GM12878 (cell line): ENCODE results near the gene SULF2. TPM values are rescaled to one million over a fixed set of nuclear protein-coding genes. Genes with fewer than 3 reads are reported as not detected.

Experiments
- BHLHE40 ChIP-seq, 2 experiments: fragments of 450-650 bp in 1 of 2; IDR thresholded peaks; 2 replicates each; pipeline ENCODE4 v1.6.1; 2011 to 2017; ENCODE audit warnings: low read depth in 2 of 2, borderline replicate concordance in 1 of 2, improper control_type of control experiment in 1 of 2, low read length in 1 of 2, mild to moderate bottlenecking in 1 of 2
- CHD4 ChIP-seq: fragments of 200-600 bp; sonication (generic); IDR thresholded peaks from 2 replicates; pipeline ENCODE4 v1.6.1; 2016; ENCODE audit warnings: mild to moderate bottlenecking
- ESRRA ChIP-seq: IDR thresholded peaks from 2 replicates; pipeline ENCODE4 v1.6.1; 2012; ENCODE audit warnings: mild to moderate bottlenecking, low read length, improper control_type of control experiment
- EZH2 ChIP-seq: IDR thresholded peaks from 2 replicates; pipeline ENCODE4 v1.6.1; 2012; ENCODE audit warnings: low read depth, mild to moderate bottlenecking, control low read depth, inconsistent platforms, low read length, borderline replicate concordance; ENCODE audit not compliant: control insufficient read depth
- FOS ChIP-seq: IDR thresholded peaks from 3 replicates; pipeline ENCODE4 v1.6.1; 2011; ENCODE audit warnings: borderline replicate concordance; ENCODE audit not compliant: insufficient read length; ENCODE audit errors: extremely low read depth
- IKZF1 ChIP-seq: fragments of 450-650 bp; conservative IDR thresholded peaks from 2 replicates; pipeline ENCODE4 v1.6.1; 2017; ENCODE audit warnings: antibody characterized with exemption, mild to moderate bottlenecking
- MEF2A ChIP-seq: IDR thresholded peaks from 2 replicates; pipeline ENCODE4 v1.6.1; 2011; ENCODE audit warnings: low read depth, mild to moderate bottlenecking, low read length, moderate library complexity; ENCODE audit not compliant: insufficient read depth
- MYB ChIP-seq: fragments of 150-350 bp; IDR thresholded peaks from 2 replicates; pipeline ENCODE4 v1.6.1; 2014; ENCODE audit warnings: mild to moderate bottlenecking, low read depth, low read length, borderline replicate concordance
- NFXL1 ChIP-seq: fragments of 450-650 bp; IDR thresholded peaks from 2 replicates; pipeline ENCODE4 v1.6.1; 2017; ENCODE audit warnings: antibody characterized with exemption, mild to moderate bottlenecking, borderline replicate concordance
- NR2C1 ChIP-seq: fragments of 450-650 bp; IDR thresholded peaks from 2 replicates; pipeline ENCODE4 v1.6.1; 2017; ENCODE audit warnings: antibody characterized with exemption, mild to moderate bottlenecking, moderate library complexity
- PAX5 ChIP-seq: IDR thresholded peaks from 2 replicates; pipeline ENCODE4 v1.6.1; 2011; ENCODE audit warnings: low read depth, low read length, borderline replicate concordance
- POLR2AphosphoS2 ChIP-seq: IDR thresholded peaks from 2 replicates; pipeline ENCODE4 v1.6.1; 2011; ENCODE audit warnings: low read depth, mild to moderate bottlenecking, low read length, improper control_type of control experiment, moderate library complexity
- POLR2AphosphoS5 ChIP-seq: IDR thresholded peaks from 2 replicates; pipeline ENCODE4 v1.6.1; 2011; ENCODE audit warnings: mild to moderate bottlenecking, low read length, inconsistent platforms
- TBL1XR1 ChIP-seq: IDR thresholded peaks from 2 replicates; pipeline ENCODE4 v1.6.1; 2012; ENCODE audit warnings: low read depth, low read length, improper control_type of control experiment
- ZBED1 ChIP-seq: IDR thresholded peaks from 2 replicates; pipeline ENCODE4 v1.6.1; 2016; ENCODE audit warnings: borderline replicate concordance
- polyA plus RNA-seq, 11 experiments: library from polyadenylated mRNA; depleted of rRNA in 4 of 11; unstranded in 6 of 11; stranded (reverse) in 5 of 11; fragments of >200 nt; fragmentation: Nextera tagmentation in 4 of 11; fragmentation: Illumina TruSeq in 1 of 11; extraction: Ambion mirVana in 4 of 11; extraction: Trizol in 1 of 11; gene quantifications; 1 replicate in 1 of 11; 2 replicates in 10 of 11; pipeline versions ENCODE4 v1.2.1 to v1.2.3, GENCODE V29; 2011 to 2016; ENCODE audit warnings: inconsistent platforms in 2 of 11, missing spikeins in 2 of 11, low read depth in 1 of 11
- total RNA-seq, 4 experiments: library from RNA; depleted of rRNA in 3 of 4; stranded (reverse); fragments of >200 nt in 3 of 4; fragmentation: Illumina TruSeq in 1 of 4; extraction: Trizol in 1 of 4; gene quantifications; 2 replicates each; pipeline versions ENCODE4 v1.2.1 to v1.2.3, GENCODE V29; 2013 to 2021
- TF ChIP-seq, protein P1 (sequence below): fragments of 450-650 bp; IDR thresholded peaks from 2 replicates; pipeline ENCODE4 v1.6.1; 2016; ENCODE audit warnings: mild to moderate bottlenecking
- TF ChIP-seq, protein P2 (sequence below): IDR thresholded peaks from 2 replicates; pipeline ENCODE4 v1.6.1; 2011; ENCODE audit warnings: borderline replicate concordance, low read depth, mild to moderate bottlenecking, moderate library complexity, low read length; ENCODE audit not compliant: insufficient read depth, poor library complexity, severe bottlenecking
- TF ChIP-seq, protein P3 (sequence below): IDR thresholded peaks from 2 replicates; pipeline ENCODE4 v1.6.1; 2012; ENCODE audit warnings: low read length, inconsistent platforms
- TF ChIP-seq, protein P4 (sequence below): fragments of 450-650 bp; IDR thresholded peaks from 2 replicates; pipeline ENCODE4 v1.6.1; 2017; ENCODE audit warnings: low read depth, mild to moderate bottlenecking, moderate library complexity
- TF ChIP-seq, protein P5 (sequence below): IDR thresholded peaks from 2 replicates; pipeline ENCODE4 v1.6.1; 2012; ENCODE audit warnings: low read depth, low read length, improper control_type of control experiment

Gene SULF2
- total and polyA plus RNA-seq, 10 of the 15 experiments (the other 5 are each of a cell fraction or from before 2014, with no cell fraction given), result 0.69 to 4.1 (median 1.6) TPM

DNA sequence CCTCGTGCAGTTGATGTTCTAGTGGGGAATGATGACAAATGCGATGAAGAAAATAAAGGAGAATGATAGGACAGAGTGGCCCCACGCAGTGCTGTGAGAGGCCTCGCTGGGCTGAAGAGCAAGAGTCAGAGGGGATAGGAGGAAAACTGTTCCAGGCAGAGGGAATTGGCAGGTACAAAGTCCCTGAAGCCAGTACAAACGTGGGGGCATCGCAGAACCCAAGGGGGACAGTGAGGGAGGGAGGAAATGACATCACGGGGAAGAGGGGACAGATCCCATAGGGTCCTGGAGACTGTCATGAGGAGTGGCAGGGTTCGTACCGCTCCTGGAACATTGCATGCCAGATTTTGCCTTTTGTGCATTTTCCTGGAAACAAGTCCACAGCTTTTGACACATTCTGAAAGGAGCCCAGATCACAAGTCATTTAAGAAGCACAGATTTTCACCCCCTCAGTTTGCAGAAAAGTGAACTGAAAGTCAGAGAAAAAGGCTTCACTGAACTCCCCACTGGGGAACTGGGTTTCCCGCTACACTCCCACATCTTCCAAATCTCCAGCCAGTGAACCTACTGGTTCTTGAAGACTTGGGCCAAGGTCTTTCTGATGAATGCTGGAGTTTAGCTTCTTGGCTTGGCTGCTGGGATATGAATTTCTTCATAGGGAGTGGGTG is 77.0 kb downstream of the SULF2 start (continued):
- TF ChIP-seq IKZF1 (peak; percentile 95), BHLHE40 (IDR thresholded peaks at IDR 0.05; ENCODE audit: borderline replicate concordance in 1 of 2, low read depth in 2 of 2, low read length in 1 of 2) (peak; percentile 24 to 39; a peak in 1 of 4 replicates), NFXL1 (no peak), MEF2A (0 out of 2 replicates have a peak, but pooled peaks have one; percentile 43), TBL1XR1 (no peak), ESRRA (no peak), POLR2AphosphoS2 (no peak), POLR2AphosphoS5 (no peak), ZBED1 (no peak), FOS (no peak), PAX5 (peak; percentile 54; the same call in 1 of the 2 replicates), NR2C1 (no peak), CHD4 (no peak), EZH2 (no peak), MYB (no peak)
- TF ChIP-seq, protein P1, sequence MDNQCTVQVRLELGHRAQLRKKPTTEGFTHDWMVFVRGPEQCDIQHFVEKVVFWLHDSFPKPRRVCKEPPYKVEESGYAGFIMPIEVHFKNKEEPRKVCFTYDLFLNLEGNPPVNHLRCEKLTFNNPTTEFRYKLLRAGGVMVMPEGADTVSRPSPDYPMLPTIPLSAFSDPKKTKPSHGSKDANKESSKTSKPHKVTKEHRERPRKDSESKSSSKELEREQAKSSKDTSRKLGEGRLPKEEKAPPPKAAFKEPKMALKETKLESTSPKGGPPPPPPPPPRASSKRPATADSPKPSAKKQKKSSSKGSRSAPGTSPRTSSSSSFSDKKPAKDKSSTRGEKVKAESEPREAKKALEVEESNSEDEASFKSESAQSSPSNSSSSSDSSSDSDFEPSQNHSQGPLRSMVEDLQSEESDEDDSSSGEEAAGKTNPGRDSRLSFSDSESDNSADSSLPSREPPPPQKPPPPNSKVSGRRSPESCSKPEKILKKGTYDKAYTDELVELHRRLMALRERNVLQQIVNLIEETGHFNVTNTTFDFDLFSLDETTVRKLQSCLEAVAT, result 0 out of 2 replicates have a peak, but pooled peaks have one; percentile 39
- TF ChIP-seq, protein P2, sequence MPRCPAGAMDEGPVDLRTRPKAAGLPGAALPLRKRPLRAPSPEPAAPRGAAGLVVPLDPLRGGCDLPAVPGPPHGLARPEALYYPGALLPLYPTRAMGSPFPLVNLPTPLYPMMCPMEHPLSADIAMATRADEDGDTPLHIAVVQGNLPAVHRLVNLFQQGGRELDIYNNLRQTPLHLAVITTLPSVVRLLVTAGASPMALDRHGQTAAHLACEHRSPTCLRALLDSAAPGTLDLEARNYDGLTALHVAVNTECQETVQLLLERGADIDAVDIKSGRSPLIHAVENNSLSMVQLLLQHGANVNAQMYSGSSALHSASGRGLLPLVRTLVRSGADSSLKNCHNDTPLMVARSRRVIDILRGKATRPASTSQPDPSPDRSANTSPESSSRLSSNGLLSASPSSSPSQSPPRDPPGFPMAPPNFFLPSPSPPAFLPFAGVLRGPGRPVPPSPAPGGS, result no peak
- TF ChIP-seq, protein P3, sequence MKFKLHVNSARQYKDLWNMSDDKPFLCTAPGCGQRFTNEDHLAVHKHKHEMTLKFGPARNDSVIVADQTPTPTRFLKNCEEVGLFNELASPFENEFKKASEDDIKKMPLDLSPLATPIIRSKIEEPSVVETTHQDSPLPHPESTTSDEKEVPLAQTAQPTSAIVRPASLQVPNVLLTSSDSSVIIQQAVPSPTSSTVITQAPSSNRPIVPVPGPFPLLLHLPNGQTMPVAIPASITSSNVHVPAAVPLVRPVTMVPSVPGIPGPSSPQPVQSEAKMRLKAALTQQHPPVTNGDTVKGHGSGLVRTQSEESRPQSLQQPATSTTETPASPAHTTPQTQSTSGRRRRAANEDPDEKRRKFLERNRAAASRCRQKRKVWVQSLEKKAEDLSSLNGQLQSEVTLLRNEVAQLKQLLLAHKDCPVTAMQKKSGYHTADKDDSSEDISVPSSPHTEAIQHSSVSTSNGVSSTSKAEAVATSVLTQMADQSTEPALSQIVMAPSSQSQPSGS, result peak; percentile 60; the same call in 1 of the 2 replicates
- TF ChIP-seq, protein P4, sequence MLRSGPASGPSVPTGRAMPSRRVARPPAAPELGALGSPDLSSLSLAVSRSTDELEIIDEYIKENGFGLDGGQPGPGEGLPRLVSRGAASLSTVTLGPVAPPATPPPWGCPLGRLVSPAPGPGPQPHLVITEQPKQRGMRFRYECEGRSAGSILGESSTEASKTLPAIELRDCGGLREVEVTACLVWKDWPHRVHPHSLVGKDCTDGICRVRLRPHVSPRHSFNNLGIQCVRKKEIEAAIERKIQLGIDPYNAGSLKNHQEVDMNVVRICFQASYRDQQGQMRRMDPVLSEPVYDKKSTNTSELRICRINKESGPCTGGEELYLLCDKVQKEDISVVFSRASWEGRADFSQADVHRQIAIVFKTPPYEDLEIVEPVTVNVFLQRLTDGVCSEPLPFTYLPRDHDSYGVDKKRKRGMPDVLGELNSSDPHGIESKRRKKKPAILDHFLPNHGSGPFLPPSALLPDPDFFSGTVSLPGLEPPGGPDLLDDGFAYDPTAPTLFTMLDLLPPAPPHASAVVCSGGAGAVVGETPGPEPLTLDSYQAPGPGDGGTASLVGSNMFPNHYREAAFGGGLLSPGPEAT, result peak; percentile 88
- TF ChIP-seq, protein P5, sequence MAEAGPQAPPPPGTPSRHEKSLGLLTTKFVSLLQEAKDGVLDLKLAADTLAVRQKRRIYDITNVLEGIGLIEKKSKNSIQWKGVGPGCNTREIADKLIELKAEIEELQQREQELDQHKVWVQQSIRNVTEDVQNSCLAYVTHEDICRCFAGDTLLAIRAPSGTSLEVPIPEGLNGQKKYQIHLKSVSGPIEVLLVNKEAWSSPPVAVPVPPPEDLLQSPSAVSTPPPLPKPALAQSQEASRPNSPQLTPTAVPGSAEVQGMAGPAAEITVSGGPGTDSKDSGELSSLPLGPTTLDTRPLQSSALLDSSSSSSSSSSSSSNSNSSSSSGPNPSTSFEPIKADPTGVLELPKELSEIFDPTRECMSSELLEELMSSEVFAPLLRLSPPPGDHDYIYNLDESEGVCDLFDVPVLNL, result no peak
